HUES6 (cell line): ENCODE data around the gene CELF6.

Source experiments
- H3K27ac ChIP-seq: 2 replicates; pipeline ENCODE4 v1.7.0; 2013; ENCODE audit warnings: low read depth, mild to moderate bottlenecking, low read length, inconsistent platforms
- H3K27me3 ChIP-seq: 2 replicates; pipeline ENCODE4 v1.6.1; 2013; ENCODE audit warnings: low read length; ENCODE audit not compliant: control insufficient read depth, insufficient read depth
- H3K36me3 ChIP-seq: 2 replicates; pipeline ENCODE4 v1.6.1; 2013; ENCODE audit warnings: low read length; ENCODE audit not compliant: control insufficient read depth, insufficient read depth
- H3K4me1 ChIP-seq: 2 replicates; pipeline ENCODE4 v1.6.1; 2013; ENCODE audit warnings: low read length; ENCODE audit not compliant: control insufficient read depth, insufficient read depth
- H3K4me3 ChIP-seq: 2 replicates; pipeline ENCODE4 v1.5.1; 2013; ENCODE audit warnings: low read depth, low read length
- H3K9ac ChIP-seq: one replicate; pipeline ENCODE4 v1.6.1; 2013; ENCODE audit warnings: mild to moderate bottlenecking, low read length
- H3K9me3 ChIP-seq: 2 replicates; pipeline ENCODE4 v1.6.1; 2013; ENCODE audit warnings: low read depth, low read length; ENCODE audit not compliant: control insufficient read depth, insufficient read depth

The CELF6 gene

GRCh38 chr15:72318408-72318942, 1.5 kb downstream of the CELF6 start:
- Histone ChIP-seq H3K27ac (no peak overlapping the region), H3K4me1 (peaks cover 8% of the 10 kb centered on the region; the same call in 1 of the 2 replicates), H3K9me3 (no peaks in the 10 kb centered on the region; the same call in 1 of the 2 replicates), H3K4me3 (no peak overlapping the region), H3K9ac (no peak overlapping the region), H3K36me3 (no peaks in the 10 kb centered on the region), H3K27me3 (peaks cover 54% of the 10 kb centered on the region)

GRCh38 chr15:72315706-72316370, 4.1 kb downstream of the CELF6 start:
- Histone ChIP-seq H3K9ac (no peak overlapping the region), H3K27ac (no peak overlapping the region), H3K4me3 (no peak overlapping the region), H3K4me1 (peaks cover 8% of the 10 kb centered on the region; the same call in 1 of the 2 replicates), H3K36me3 (no peaks in the 10 kb centered on the region), H3K27me3 (peaks cover 55% of the 10 kb centered on the region), H3K9me3 (no peaks in the 10 kb centered on the region)

GRCh38 chr15:72313881-72314280, 6.1 kb downstream of the CELF6 start:
- no peaks in the 10 kb centered on the region for H3K36me3 ChIP-seq
- no peak overlapping the region for H3K9ac ChIP-seq
- H3K4me1 ChIP-seq = no peaks in the 10 kb centered on the region
- H3K27me3 ChIP-seq = peaks cover 58% of the 10 kb centered on the region
- H3K4me3 ChIP-seq = no peak overlapping the region
- no peaks in the 10 kb centered on the region for H3K9me3 ChIP-seq
- H3K27ac ChIP-seq = no peak overlapping the region

GRCh38 chr15:72313448-72313840, 6.5 kb downstream of the CELF6 start:
- H3K9me3 ChIP-seq = no peaks in the 10 kb centered on the region
- no peak overlapping the region for H3K9ac ChIP-seq
- H3K36me3 ChIP-seq = no peaks in the 10 kb centered on the region
- no peak overlapping the region for H3K27ac ChIP-seq
- H3K4me1 ChIP-seq = no peaks in the 10 kb centered on the region
- peaks cover 55% of the 10 kb centered on the region for H3K27me3 ChIP-seq
- no peak overlapping the region for H3K4me3 ChIP-seq

- Histone ChIP-seq H3K27ac (no peak overlapping the region), H3K27me3 (peaks cover 51% of the 10 kb centered on the region), H3K9me3 (no peaks in the 10 kb centered on the region), H3K9ac (no peak overlapping the region), H3K4me3 (no peak overlapping the region), H3K36me3 (no peaks in the 10 kb centered on the region), H3K4me1 (no peaks in the 10 kb centered on the region)
These were observed 7.1 kb downstream of the CELF6 start for GRCh38 chr15:72312605-72313447.

- H3K27me3 ChIP-seq = peaks cover 41% of the 10 kb centered on the region
- H3K27ac ChIP-seq = no peak overlapping the region
- no peaks in the 10 kb centered on the region for H3K9me3 ChIP-seq
- H3K9ac ChIP-seq = no peak overlapping the region
- no peaks in the 10 kb centered on the region for H3K36me3 ChIP-seq
- H3K4me1 ChIP-seq = no peaks in the 10 kb centered on the region
- H3K4me3 ChIP-seq = no peak overlapping the region
These were observed 12.9 kb downstream of the CELF6 start for GRCh38 chr15:72307026-72307425.

- Histone ChIP-seq H3K4me3 (no peak overlapping the region), H3K4me1 (no peaks in the 10 kb centered on the region), H3K27ac (no peak overlapping the region), H3K36me3 (no peaks in the 10 kb centered on the region), H3K9me3 (no peaks in the 10 kb centered on the region), H3K9ac (no peak overlapping the region), H3K27me3 (peaks cover 41% of the 10 kb centered on the region)
These were observed 13.7 kb downstream of the CELF6 start for GRCh38 chr15:72306211-72306785.

- Histone ChIP-seq H3K27ac (no peak overlapping the region), H3K27me3 (peaks cover 31% of the 10 kb centered on the region), H3K9me3 (no peaks in the 10 kb centered on the region), H3K4me3 (no peak overlapping the region), H3K36me3 (no peaks in the 10 kb centered on the region), H3K4me1 (no peaks in the 10 kb centered on the region), H3K9ac (no peak overlapping the region)
These were observed 15.4 kb downstream of the CELF6 start for GRCh38 chr15:72304596-72304995.

- Histone ChIP-seq H3K9ac (no peak overlapping the region), H3K27ac (no peak overlapping the region), H3K4me1 (no peaks in the 10 kb centered on the region), H3K27me3 (peaks cover 22% of the 10 kb centered on the region), H3K4me3 (no peak overlapping the region), H3K9me3 (no peaks in the 10 kb centered on the region), H3K36me3 (no peaks in the 10 kb centered on the region)
These were observed 17.0 kb downstream of the CELF6 start for GRCh38 chr15:72302955-72303354.

- peaks cover 28% of the 10 kb centered on the region; the same call in 1 of the 2 replicates for H3K27me3 ChIP-seq
- no peaks in the 10 kb centered on the region for H3K9me3 ChIP-seq
- no peaks in the 10 kb centered on the region for H3K4me1 ChIP-seq
- H3K9ac ChIP-seq = no peak overlapping the region
- no peak overlapping the region for H3K27ac ChIP-seq
- no peaks in the 10 kb centered on the region for H3K36me3 ChIP-seq
- H3K4me3 ChIP-seq = no peak overlapping the region
These were observed 30.2 kb downstream of the CELF6 start for GRCh38 chr15:72289597-72290325.
